ENCODE measurements around the gene KCNT1. TPM values are rescaled to one million over a fixed set of nuclear protein-coding genes. Genes with fewer than 3 reads are reported as not detected.

The KCNT1 gene
- total RNA-seq, 1 donor from 2014 or later = not detected

DNA sequence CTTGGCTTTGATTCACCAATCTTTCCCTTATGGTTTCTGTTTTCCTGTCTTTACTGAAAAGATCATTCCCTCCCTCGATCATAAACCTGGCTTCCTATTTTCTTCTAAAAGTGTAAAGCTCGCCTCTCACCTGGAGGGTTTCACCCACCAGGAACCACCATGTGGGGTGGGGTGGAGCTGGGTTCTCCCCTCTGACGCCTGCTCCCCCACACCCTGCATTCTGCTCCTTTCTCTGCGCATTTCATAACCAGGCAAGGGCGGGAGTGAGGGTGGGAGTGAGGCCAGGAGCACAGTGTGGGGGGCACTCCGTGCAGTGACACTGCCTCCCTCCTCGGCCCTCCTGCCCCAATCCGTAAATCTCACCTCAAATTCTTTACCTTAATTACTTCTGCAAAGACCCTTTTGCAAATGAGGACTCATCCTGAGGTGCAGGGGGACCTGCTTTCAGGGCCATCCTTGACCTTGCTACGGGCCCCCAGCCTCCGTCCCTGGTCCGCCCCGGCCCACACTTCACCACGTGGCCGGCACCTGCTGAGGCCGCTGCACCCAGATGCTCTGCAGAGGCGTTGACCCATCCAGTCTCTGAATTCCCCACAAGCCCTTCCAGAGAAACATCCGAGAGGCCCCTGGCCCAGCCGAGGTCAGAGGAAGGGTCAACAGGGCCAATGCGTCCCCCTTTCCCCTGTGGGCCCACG lies 59.3 kb downstream of the KCNT1 start:
- H3K27ac Mint-ChIP-seq (ENCODE audit: unreplicated experiment) = no peak overlapping the region

DNA sequence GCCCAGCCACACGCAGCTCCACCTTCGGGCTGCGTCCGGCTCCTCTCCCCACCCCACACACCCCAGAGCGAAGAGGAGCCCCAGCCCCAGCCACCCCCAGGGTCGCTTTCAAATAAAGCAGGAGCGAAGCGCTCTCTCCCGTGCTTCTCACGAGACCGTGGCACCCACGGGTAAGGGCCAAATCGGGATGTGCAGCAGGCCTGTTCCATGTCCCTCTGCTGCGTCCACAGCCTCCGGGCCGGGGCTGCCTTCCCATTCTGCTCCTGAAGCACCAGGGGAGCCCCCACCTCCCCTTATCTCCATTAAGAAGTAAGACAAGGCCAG lies 59.8 kb downstream of the KCNT1 start:
- Mint-ChIP-seq H3K9me3 (ENCODE audit: unreplicated experiment) (peaks cover 9% of the 10 kb centered on the region), H3K27ac (ENCODE audit: unreplicated experiment) (no peak overlapping the region), H3K4me1 (ENCODE audit: low read depth, unreplicated experiment) (no peaks in the 10 kb centered on the region), H3K4me3 (ENCODE audit: unreplicated experiment) (no peak overlapping the region), H3K27me3 (ENCODE audit: low read depth, unreplicated experiment) (peaks cover 18% of the 10 kb centered on the region), H3K36me3 (ENCODE audit: low read depth, unreplicated experiment) (no peaks in the 10 kb centered on the region)
- H4K20me1 ChIP-seq (ENCODE audit: insufficient read depth, low read length) = no peaks in the 10 kb centered on the region
- no peaks in the 10 kb centered on the region for H3K4me1 ChIP-seq (ENCODE audit: insufficient read depth, low read length)
- H3K36me3 ChIP-seq (ENCODE audit: insufficient read depth, low read length) = no peaks in the 10 kb centered on the region
- no peak overlapping the region for H2AFZ ChIP-seq (ENCODE audit: low read depth, low read length)
- peaks cover 8% of the 10 kb centered on the region for H3K9me3 ChIP-seq (ENCODE audit: insufficient read depth, low read depth, low read length)
- DNase-seq (ENCODE audit: low read depth) (no peak), FAIRE-seq (no peak)
- no peak overlapping the region for H3K27ac ChIP-seq (ENCODE audit: low read depth, low read length)
- TF ChIP-seq EZH2 (IDR thresholded peaks at IDR 0.05; ENCODE audit: insufficient read depth, low read length) (no peak), CTCF (IDR thresholded peaks at IDR 0.05; ENCODE audit: insufficient read depth, low read depth, low read length) (no peak)
- H3K4me3 ChIP-seq (ENCODE audit: insufficient read depth, low read depth, low read length) = no peak overlapping the region
- H3K79me2 ChIP-seq (ENCODE audit: insufficient read depth, low read length) = no peaks in the 10 kb centered on the region
- no peak overlapping the region for H3K9ac ChIP-seq (ENCODE audit: low read length)
- no peaks in the 10 kb centered on the region for H3K27me3 ChIP-seq (ENCODE audit: insufficient read depth, low read length)
- no peak overlapping the region for H3K4me2 ChIP-seq (ENCODE audit: low read length)

More for the DNA sequence above, 59.3 kb downstream of the KCNT1 start:
- no peak overlapping the region for H3K9ac ChIP-seq (ENCODE audit: low read length)
- Mint-ChIP-seq H3K27me3 (ENCODE audit: low read depth, unreplicated experiment) (peaks cover 18% of the 10 kb centered on the region), H3K4me1 (ENCODE audit: low read depth, unreplicated experiment) (no peaks in the 10 kb centered on the region), H3K9me3 (ENCODE audit: unreplicated experiment) (peaks cover 7% of the 10 kb centered on the region), H3K36me3 (ENCODE audit: low read depth, unreplicated experiment) (no peaks in the 10 kb centered on the region), H3K4me3 (ENCODE audit: unreplicated experiment) (no peak overlapping the region)
- H2AFZ ChIP-seq (ENCODE audit: low read depth, low read length) = no peak overlapping the region
- TF ChIP-seq CTCF (IDR thresholded peaks at IDR 0.05; ENCODE audit: insufficient read depth, low read depth, low read length) (no peak), EZH2 (IDR thresholded peaks at IDR 0.05; ENCODE audit: insufficient read depth, low read length) (no peak)
- DNase-seq (ENCODE audit: low read depth) (no peak), FAIRE-seq (no peak)
- no peak overlapping the region for H3K4me2 ChIP-seq (ENCODE audit: low read length)
- H3K4me1 ChIP-seq (ENCODE audit: insufficient read depth, low read length) = no peaks in the 10 kb centered on the region
- H3K79me2 ChIP-seq (ENCODE audit: insufficient read depth, low read length) = no peaks in the 10 kb centered on the region
- no peak overlapping the region for H3K4me3 ChIP-seq (ENCODE audit: insufficient read depth, low read depth, low read length)
- no peaks in the 10 kb centered on the region for H3K36me3 ChIP-seq (ENCODE audit: insufficient read depth, low read length)
- H3K9me3 ChIP-seq (ENCODE audit: insufficient read depth, low read depth, low read length) = peaks cover 6% of the 10 kb centered on the region
- H4K20me1 ChIP-seq (ENCODE audit: insufficient read depth, low read length) = no peaks in the 10 kb centered on the region
- no peaks in the 10 kb centered on the region for H3K27me3 ChIP-seq (ENCODE audit: insufficient read depth, low read length)
- H3K27ac ChIP-seq (ENCODE audit: low read depth, low read length) = no peak overlapping the region

- Histone ChIP-seq H2AFZ (ENCODE audit: low read depth, low read length) (no peak overlapping the region), H3K27me3 (ENCODE audit: insufficient read depth, low read length) (no peaks in the 10 kb centered on the region), H3K4me1 (ENCODE audit: insufficient read depth, low read length) (no peaks in the 10 kb centered on the region), H3K9me3 (ENCODE audit: insufficient read depth, low read depth, low read length) (peaks cover 12% of the 10 kb centered on the region), H3K27ac (ENCODE audit: low read depth, low read length) (no peak overlapping the region), H3K79me2 (ENCODE audit: insufficient read depth, low read length) (no peaks in the 10 kb centered on the region), H3K4me3 (ENCODE audit: insufficient read depth, low read depth, low read length) (no peak overlapping the region), H4K20me1 (ENCODE audit: insufficient read depth, low read length) (no peaks in the 10 kb centered on the region), H3K36me3 (ENCODE audit: insufficient read depth, low read length) (no peaks in the 10 kb centered on the region), H3K9ac (ENCODE audit: low read length) (no peak overlapping the region), H3K4me2 (ENCODE audit: low read length) (no peak overlapping the region)
- peaks cover 18% of the 10 kb centered on the region for H3K27me3 Mint-ChIP-seq (ENCODE audit: low read depth, unreplicated experiment)
- peaks cover 9% of the 10 kb centered on the region for H3K9me3 Mint-ChIP-seq (ENCODE audit: unreplicated experiment)
- H3K36me3 Mint-ChIP-seq (ENCODE audit: low read depth, unreplicated experiment) = no peaks in the 10 kb centered on the region
- H3K4me3 Mint-ChIP-seq (ENCODE audit: unreplicated experiment) = no peak overlapping the region
- DNase-seq (ENCODE audit: low read depth) = no peak
- H3K27ac Mint-ChIP-seq (ENCODE audit: unreplicated experiment) = no peak overlapping the region
- FAIRE-seq = no peak
- TF ChIP-seq CTCF (IDR thresholded peaks at IDR 0.05; ENCODE audit: insufficient read depth, low read depth, low read length) (no peak), EZH2 (IDR thresholded peaks at IDR 0.05; ENCODE audit: insufficient read depth, low read length) (no peak)
- H3K4me1 Mint-ChIP-seq (ENCODE audit: low read depth, unreplicated experiment) = no peaks in the 10 kb centered on the region
Measured at GRCh38 chr9:135762921-135763320, 60.9 kb downstream of the KCNT1 start.
